ENCODE results near the gene CDC42BPA.

DNA sequence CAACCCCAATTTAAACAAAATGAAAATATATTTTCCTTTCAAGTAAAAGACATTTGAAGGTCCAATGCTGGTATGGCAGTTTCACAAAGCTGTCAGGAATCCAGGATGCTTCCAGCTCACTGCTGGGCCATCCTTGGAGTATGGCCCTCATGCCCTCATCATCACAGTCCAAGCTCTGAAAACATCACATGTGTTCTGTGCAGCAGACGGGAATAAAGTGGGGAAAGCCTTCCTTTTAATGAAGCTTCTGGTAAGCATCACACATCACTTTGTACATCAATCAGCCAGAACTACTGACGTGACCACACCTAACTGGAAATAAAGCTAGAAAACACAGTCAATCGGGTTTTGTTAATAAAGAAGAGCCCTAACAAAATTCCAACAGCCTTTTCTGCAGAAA is 22.7 kb downstream of the CDC42BPA start:
- TF ChIP-seq POLR2A (IDR thresholded peaks at IDR 0.05) = no peak
- TF ChIP-seq, protein P1, sequence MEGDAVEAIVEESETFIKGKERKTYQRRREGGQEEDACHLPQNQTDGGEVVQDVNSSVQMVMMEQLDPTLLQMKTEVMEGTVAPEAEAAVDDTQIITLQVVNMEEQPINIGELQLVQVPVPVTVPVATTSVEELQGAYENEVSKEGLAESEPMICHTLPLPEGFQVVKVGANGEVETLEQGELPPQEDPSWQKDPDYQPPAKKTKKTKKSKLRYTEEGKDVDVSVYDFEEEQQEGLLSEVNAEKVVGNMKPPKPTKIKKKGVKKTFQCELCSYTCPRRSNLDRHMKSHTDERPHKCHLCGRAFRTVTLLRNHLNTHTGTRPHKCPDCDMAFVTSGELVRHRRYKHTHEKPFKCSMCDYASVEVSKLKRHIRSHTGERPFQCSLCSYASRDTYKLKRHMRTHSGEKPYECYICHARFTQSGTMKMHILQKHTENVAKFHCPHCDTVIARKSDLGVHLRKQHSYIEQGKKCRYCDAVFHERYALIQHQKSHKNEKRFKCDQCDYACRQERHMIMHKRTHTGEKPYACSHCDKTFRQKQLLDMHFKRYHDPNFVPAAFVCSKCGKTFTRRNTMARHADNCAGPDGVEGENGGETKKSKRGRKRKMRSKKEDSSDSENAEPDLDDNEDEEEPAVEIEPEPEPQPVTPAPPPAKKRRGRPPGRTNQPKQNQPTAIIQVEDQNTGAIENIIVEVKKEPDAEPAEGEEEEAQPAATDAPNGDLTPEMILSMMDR (IDR thresholded peaks at IDR 0.05) = no peak

All from lower leg skin (tissue), 3 donors.